MCF 10A (cell line): ENCODE results near the gene MORN3. TPM values are rescaled to one million over a fixed set of nuclear protein-coding genes. Genes with fewer than 3 reads are reported as not detected.

ENCODE experiments used
- BruUV-seq: library from RNA; stranded (reverse); fragments of 400-500 nt; replicated peaks from 2 replicates; lab custom pipeline; 2021; lab: Mats Ljungman, UMichigan
- CTCF ChIA-PET: fragments of 300-600 bp; sonication (Branson Sonifier 250); formaldehyde crosslinking; extraction: SDS; loops from one replicate; lab custom pipeline; 2021; ENCODE audit warnings: antibody characterized with exemption, inconsistent platforms; lab: Yijun Ruan, JAX
- POLR2A ChIA-PET: fragments of 300-600, 350-650 bp; sonication (Branson Sonifier 250); formaldehyde crosslinking; extraction: SDS; loops from one replicate; lab custom pipeline; 2020; ENCODE audit warnings: antibody characterized with exemption, inconsistent platforms; lab: Yijun Ruan, JAX
- DNase-seq: peaks from one replicate; pipeline ENCODE4 v3.0.0-alpha.2; 2018; ENCODE audit not compliant: unreplicated experiment
- H3K27ac Mint-ChIP-seq: one replicate; pipeline ENCODE4 v1.8.0; 2022; ENCODE audit warnings: mild to moderate bottlenecking, low read depth, mixed read lengths; ENCODE audit not compliant: unreplicated experiment
- H3K27me3 Mint-ChIP-seq: one replicate; pipeline ENCODE4 v1.8.0; 2022; ENCODE audit warnings: mixed read lengths; ENCODE audit not compliant: insufficient read depth, unreplicated experiment
- H3K36me3 Mint-ChIP-seq: one replicate; pipeline ENCODE4 v1.8.0; 2022; ENCODE audit warnings: mild to moderate bottlenecking, moderate library complexity, mixed read lengths; ENCODE audit not compliant: insufficient read depth, unreplicated experiment
- H3K4me1 Mint-ChIP-seq: one replicate; pipeline ENCODE4 v1.8.0; 2022; ENCODE audit warnings: mixed read lengths; ENCODE audit not compliant: insufficient read depth, unreplicated experiment
- H3K4me3 Mint-ChIP-seq: one replicate; pipeline ENCODE4 v1.8.0; 2022; ENCODE audit warnings: mild to moderate bottlenecking, moderate library complexity, mixed read lengths; ENCODE audit not compliant: unreplicated experiment
- H3K9me3 Mint-ChIP-seq: one replicate; pipeline ENCODE4 v1.8.0; 2022; ENCODE audit warnings: mixed read lengths; ENCODE audit not compliant: unreplicated experiment
- intact Hi-C: fragments of 100-400 bp; cut with micrococcal nuclease; formaldehyde crosslinking; loops from 2 replicates; pipeline ENCODE4 v1.14.1; 2022
- total RNA-seq: library from RNA; stranded (reverse); gene quantifications from 2 replicates; pipeline ENCODE4 v1.2.3, GENCODE V29; 2022
- TF ChIP-seq, protein P1 (sequence below): fragments of 200-600 bp; IDR thresholded peaks from one replicate; pipeline ENCODE4 v1.8.0; 2022; ENCODE audit warnings: antibody characterized with exemption, mild to moderate bottlenecking; ENCODE audit not compliant: unreplicated experiment

The MORN3 gene
- total RNA-seq, 1 experiment from 2014 or later = 0.35 TPM

DNA sequence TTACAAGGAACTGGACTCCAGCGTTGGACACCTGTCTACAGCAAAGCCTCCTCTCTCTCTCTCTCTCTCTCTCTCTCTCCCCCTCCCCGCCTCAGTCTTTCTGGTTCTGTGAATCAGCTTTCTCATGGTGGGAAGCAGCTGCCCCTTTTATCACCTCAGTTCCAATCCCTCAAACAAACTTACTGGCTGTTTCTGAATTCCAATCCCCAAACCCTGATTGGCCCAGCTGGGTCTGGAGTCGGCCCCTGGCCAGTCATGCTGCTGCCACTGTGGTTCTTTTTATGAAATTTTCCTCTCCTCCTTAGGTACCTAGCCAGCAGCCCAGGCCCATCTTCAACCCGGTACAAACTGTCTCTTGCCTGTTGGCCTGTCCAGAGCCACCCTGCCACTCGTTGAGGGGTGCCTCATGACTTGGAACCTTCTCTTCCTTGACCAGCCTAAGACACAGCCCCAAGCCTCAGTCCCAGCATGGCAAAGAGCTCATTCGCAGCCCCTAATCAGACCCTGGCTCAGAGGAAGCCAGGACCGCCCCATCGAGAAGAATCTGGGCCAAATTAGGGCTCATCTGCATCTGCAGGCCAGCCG is 9.4 kb upstream of the MORN3 start:
- ChIA-PET POLR2A (no interaction called here), CTCF (interaction anchor here (0.6 to 2.2 kb wide), 3 partner anchors 59 to 275 kb away, joined by 3 to 12 read pairs (median 3); no protein-coding TSS in a partner anchor)
- no peaks in the 10 kb centered on the region for H3K36me3 Mint-ChIP-seq
- no peaks in the 10 kb centered on the region for H3K9me3 Mint-ChIP-seq
- no peak overlapping the region for H3K4me3 Mint-ChIP-seq
- no peaks in the 10 kb centered on the region for H3K27me3 Mint-ChIP-seq
- intact Hi-C loops = no loop called here
- H3K27ac Mint-ChIP-seq = no peak overlapping the region
- TF ChIP-seq, protein P1, sequence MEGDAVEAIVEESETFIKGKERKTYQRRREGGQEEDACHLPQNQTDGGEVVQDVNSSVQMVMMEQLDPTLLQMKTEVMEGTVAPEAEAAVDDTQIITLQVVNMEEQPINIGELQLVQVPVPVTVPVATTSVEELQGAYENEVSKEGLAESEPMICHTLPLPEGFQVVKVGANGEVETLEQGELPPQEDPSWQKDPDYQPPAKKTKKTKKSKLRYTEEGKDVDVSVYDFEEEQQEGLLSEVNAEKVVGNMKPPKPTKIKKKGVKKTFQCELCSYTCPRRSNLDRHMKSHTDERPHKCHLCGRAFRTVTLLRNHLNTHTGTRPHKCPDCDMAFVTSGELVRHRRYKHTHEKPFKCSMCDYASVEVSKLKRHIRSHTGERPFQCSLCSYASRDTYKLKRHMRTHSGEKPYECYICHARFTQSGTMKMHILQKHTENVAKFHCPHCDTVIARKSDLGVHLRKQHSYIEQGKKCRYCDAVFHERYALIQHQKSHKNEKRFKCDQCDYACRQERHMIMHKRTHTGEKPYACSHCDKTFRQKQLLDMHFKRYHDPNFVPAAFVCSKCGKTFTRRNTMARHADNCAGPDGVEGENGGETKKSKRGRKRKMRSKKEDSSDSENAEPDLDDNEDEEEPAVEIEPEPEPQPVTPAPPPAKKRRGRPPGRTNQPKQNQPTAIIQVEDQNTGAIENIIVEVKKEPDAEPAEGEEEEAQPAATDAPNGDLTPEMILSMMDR = no peak
- no TSS peak for BruUV-seq
- peaks cover under 1% of the 10 kb centered on the region for H3K4me1 Mint-ChIP-seq
- DNase-seq = no peak

DNA sequence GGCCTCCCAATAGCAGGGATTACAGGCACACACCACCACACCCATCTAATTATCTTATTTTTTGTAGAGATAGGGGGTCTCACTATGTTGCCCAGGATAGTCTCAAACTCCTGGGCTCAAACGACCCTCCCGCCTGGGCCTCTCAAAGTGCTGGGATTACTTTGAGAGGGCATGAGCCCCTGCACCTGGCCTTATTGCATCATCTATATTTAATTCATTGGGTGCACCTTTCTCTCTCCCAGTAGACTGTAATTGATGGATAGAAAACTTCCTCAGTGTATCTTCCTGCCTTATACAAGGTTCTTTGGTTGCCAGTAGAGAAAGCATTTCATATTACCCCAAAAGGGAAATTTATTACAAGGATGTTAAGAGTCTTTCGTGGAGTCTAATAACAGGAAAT is 8.9 kb upstream of the MORN3 start:
- Mint-ChIP-seq H3K27me3 (no peaks in the 10 kb centered on the region), H3K4me1 (peaks cover 6% of the 10 kb centered on the region), H3K9me3 (no peaks in the 10 kb centered on the region), H3K36me3 (no peaks in the 10 kb centered on the region), H3K27ac (no peak overlapping the region), H3K4me3 (no peak overlapping the region)
- TF ChIP-seq, protein P1 = no peak
- no TSS peak for BruUV-seq
- intact Hi-C loops = no loop called here
- CTCF ChIA-PET = interaction anchor here (2.2 kb wide), 1 partner anchor 126 kb away, joined by 12 read pairs; no protein-coding TSS in a partner anchor
- DNase-seq = no peak
- POLR2A ChIA-PET = no interaction called here

DNA sequence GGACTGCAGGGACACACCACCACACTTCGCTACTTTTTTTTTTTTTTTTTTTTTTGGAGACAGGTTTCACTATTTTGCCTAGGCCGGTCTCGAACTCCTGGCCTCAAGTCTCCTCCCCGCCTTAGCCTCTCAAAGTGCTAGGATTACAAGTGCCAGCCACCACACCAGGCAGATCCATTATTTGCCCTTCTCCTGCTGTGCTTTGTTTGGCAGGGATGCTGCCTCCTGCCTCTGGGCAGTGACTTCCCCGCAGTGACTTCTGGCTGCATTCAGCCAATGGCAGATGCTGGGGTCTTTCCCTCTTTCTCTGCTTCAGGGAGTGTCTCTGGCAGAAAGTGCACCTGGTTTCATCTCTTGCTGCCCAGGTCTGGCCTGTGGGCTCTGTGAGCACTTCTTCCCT is 6.7 kb upstream of the MORN3 start:
- Mint-ChIP-seq H3K27me3 (no peaks in the 10 kb centered on the region), H3K27ac (no peak overlapping the region), H3K9me3 (no peaks in the 10 kb centered on the region), H3K36me3 (no peaks in the 10 kb centered on the region), H3K4me1 (peaks cover 10% of the 10 kb centered on the region), H3K4me3 (no peak overlapping the region)
- intact Hi-C loops = no loop called here
- POLR2A ChIA-PET = no interaction called here
- TF ChIP-seq, protein P1 = no peak
- CTCF ChIA-PET = interaction anchor here (1.2 kb wide), 1 partner anchor 45 kb away, joined by 4 read pairs; no protein-coding TSS in a partner anchor
- BruUV-seq = no TSS peak
- no peak for DNase-seq

DNA sequence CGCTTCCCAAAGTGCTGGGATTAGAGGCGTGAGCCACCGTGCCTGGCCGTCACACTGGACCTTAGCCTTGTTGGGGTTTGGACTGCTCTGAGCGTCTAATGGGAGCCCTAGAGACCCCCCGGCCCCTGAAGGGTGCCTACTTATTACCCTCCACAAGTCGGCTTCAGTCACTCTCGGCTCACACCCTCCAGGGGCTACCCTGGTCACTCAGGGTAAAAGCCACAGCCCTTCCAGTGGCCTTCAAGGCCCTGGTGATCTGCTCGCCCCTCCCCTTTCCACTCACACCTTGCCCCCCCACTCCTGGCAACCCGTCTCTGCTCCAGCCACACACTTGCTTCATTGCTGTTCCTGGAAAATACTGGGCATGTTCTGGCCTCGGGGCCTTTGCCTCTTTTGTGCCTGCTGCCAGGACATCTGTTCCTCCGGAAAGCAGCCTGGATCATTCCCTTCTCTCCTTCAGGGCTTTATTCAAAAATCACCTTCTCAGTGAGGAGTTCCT is 3.6 kb upstream of the MORN3 start:
- Mint-ChIP-seq H3K36me3 (no peaks in the 10 kb centered on the region), H3K4me1 (peaks cover 10% of the 10 kb centered on the region), H3K9me3 (no peaks in the 10 kb centered on the region), H3K27me3 (no peaks in the 10 kb centered on the region), H3K27ac (peak overlapping the region; percentile 16), H3K4me3 (peak overlapping the region; percentile 28)
- POLR2A ChIA-PET = interaction anchor here (0.6 kb wide), 1 partner anchor 146 kb away, joined by 3 read pairs; no protein-coding TSS in a partner anchor
- TF ChIP-seq, protein P1 = no peak
- intact Hi-C loops = loop anchor here (2.0 kb wide), 1 partner anchor 46 kb away; the partner anchor contains the start of gene ORAI1
- no TSS peak for BruUV-seq
- DNase-seq = peak; percentile 85
- CTCF ChIA-PET = interaction anchor here (0.7 to 2.9 kb wide), 2 partner anchors 13 to 78 kb away, joined by 3 to 10 read pairs; no protein-coding TSS in a partner anchor
